ENCODE data around the gene RNASE9.
"Not testable (repeated sequence)": the region's sequence is repeated elsewhere in the genome, so short reads cannot be mapped to it uniquely, and the experiment has no call there.

DNA sequence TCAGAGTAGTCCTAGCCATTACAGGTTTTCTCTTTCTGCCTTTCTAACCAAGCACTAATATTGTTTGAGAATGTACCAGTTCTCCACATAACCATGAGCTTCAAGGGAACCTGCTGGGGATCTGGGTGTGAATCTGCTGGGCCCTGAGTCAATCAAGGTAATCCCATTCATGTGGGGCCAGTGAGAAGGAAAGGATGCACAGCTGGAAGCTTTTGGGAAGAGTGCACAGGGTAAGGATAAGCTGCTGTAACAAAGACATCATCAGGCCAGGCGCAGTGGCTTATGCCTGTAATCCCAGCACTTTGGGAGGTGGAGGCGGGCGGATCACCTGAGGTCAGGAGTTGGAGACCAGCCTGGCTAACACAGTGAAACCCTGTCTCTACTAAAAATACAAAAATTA, 34.9 kb upstream of the RNASE9 start:
- TF ChIP-seq, protein P1, sequence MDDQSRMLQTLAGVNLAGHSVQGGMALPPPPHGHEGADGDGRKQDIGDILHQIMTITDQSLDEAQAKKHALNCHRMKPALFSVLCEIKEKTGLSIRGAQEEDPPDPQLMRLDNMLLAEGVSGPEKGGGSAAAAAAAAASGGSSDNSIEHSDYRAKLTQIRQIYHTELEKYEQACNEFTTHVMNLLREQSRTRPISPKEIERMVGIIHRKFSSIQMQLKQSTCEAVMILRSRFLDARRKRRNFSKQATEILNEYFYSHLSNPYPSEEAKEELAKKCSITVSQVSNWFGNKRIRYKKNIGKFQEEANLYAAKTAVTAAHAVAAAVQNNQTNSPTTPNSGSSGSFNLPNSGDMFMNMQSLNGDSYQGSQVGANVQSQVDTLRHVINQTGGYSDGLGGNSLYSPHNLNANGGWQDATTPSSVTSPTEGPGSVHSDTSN (CRISPR knock-in tag; IDR thresholded peaks at IDR 0.05) = not testable (repeated sequence)
- not testable (repeated sequence) for TF ChIP-seq ZNF214 (tag by site-specific recombination; IDR thresholded peaks at IDR 0.05; ENCODE audit: borderline replicate concordance); MYNN (tag by site-specific recombination; IDR thresholded peaks at IDR 0.05; ENCODE audit: borderline replicate concordance); ZNF24 (tag by site-specific recombination; IDR thresholded peaks at IDR 0.05); ZBTB1 (tag by site-specific recombination; IDR thresholded peaks at IDR 0.05); ZNF549 (tag by site-specific recombination; IDR thresholded peaks at IDR 0.05); ZNF707 (tag by site-specific recombination; IDR thresholded peaks at IDR 0.05); ZNF184 (tag by site-specific recombination; IDR thresholded peaks at IDR 0.05); KLF10 (tag by site-specific recombination; IDR thresholded peaks at IDR 0.05); ZBTB8A (tag by site-specific recombination; IDR thresholded peaks at IDR 0.05)
- TF ChIP-seq, protein P2, sequence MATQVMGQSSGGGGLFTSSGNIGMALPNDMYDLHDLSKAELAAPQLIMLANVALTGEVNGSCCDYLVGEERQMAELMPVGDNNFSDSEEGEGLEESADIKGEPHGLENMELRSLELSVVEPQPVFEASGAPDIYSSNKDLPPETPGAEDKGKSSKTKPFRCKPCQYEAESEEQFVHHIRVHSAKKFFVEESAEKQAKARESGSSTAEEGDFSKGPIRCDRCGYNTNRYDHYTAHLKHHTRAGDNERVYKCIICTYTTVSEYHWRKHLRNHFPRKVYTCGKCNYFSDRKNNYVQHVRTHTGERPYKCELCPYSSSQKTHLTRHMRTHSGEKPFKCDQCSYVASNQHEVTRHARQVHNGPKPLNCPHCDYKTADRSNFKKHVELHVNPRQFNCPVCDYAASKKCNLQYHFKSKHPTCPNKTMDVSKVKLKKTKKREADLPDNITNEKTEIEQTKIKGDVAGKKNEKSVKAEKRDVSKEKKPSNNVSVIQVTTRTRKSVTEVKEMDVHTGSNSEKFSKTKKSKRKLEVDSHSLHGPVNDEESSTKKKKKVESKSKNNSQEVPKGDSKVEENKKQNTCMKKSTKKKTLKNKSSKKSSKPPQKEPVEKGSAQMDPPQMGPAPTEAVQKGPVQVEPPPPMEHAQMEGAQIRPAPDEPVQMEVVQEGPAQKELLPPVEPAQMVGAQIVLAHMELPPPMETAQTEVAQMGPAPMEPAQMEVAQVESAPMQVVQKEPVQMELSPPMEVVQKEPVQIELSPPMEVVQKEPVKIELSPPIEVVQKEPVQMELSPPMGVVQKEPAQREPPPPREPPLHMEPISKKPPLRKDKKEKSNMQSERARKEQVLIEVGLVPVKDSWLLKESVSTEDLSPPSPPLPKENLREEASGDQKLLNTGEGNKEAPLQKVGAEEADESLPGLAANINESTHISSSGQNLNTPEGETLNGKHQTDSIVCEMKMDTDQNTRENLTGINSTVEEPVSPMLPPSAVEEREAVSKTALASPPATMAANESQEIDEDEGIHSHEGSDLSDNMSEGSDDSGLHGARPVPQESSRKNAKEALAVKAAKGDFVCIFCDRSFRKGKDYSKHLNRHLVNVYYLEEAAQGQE (tag by site-specific recombination; IDR thresholded peaks at IDR 0.05) = not testable (repeated sequence)
- TF ChIP-seq, protein P3, sequence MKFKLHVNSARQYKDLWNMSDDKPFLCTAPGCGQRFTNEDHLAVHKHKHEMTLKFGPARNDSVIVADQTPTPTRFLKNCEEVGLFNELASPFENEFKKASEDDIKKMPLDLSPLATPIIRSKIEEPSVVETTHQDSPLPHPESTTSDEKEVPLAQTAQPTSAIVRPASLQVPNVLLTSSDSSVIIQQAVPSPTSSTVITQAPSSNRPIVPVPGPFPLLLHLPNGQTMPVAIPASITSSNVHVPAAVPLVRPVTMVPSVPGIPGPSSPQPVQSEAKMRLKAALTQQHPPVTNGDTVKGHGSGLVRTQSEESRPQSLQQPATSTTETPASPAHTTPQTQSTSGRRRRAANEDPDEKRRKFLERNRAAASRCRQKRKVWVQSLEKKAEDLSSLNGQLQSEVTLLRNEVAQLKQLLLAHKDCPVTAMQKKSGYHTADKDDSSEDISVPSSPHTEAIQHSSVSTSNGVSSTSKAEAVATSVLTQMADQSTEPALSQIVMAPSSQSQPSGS (tag by site-specific recombination; IDR thresholded peaks at IDR 0.05; ENCODE audit: low read depth) = not testable (repeated sequence)
- TF ChIP-seq, protein P4, sequence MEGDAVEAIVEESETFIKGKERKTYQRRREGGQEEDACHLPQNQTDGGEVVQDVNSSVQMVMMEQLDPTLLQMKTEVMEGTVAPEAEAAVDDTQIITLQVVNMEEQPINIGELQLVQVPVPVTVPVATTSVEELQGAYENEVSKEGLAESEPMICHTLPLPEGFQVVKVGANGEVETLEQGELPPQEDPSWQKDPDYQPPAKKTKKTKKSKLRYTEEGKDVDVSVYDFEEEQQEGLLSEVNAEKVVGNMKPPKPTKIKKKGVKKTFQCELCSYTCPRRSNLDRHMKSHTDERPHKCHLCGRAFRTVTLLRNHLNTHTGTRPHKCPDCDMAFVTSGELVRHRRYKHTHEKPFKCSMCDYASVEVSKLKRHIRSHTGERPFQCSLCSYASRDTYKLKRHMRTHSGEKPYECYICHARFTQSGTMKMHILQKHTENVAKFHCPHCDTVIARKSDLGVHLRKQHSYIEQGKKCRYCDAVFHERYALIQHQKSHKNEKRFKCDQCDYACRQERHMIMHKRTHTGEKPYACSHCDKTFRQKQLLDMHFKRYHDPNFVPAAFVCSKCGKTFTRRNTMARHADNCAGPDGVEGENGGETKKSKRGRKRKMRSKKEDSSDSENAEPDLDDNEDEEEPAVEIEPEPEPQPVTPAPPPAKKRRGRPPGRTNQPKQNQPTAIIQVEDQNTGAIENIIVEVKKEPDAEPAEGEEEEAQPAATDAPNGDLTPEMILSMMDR (tag by site-specific recombination; IDR thresholded peaks at IDR 0.05) = not testable (repeated sequence)

Measured in HEK293 (cell line).